Measurements from ENCODE around the gene CTNNA3. TPM values are rescaled to one million over a fixed set of nuclear protein-coding genes. Genes with fewer than 3 reads are reported as not detected.

Gene CTNNA3
- total RNA-seq, 1 donor from 2014 or later = 0.92 TPM

DNA sequence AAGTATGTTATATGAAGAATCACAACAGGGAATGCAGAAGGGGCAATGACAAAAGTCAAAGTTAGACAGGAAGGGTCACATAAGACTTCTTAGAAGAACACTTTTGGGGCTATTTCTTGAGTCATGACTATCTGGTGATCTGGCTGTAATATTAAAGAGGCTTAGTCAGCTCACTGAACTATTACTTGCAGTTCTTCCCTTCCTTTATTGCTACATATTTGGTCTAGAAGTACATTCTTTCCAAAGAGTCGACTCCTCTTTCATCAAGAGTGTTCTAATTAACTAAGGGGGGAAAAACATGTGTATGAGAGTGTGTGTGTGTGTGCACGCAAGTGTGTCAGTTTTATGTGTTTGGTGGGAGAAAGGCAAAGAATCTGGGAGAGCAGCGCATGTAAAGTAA, 1017.5 kb downstream of the CTNNA3 start:
- Mint-ChIP-seq H3K9me3 (ENCODE audit: low read depth) (no peaks in the 10 kb centered on the region), H3K4me1 (ENCODE audit: low read depth) (no peaks in the 10 kb centered on the region), H3K27me3 (ENCODE audit: low read depth) (no peaks in the 10 kb centered on the region), H3K36me3 (ENCODE audit: low read depth) (no peaks in the 10 kb centered on the region), H3K4me3 (ENCODE audit: unreplicated experiment) (no peak overlapping the region), H3K27ac (ENCODE audit: unreplicated experiment) (no peak overlapping the region)
- TF ChIP-seq CTCF (IDR thresholded peaks at IDR 0.05) = no peak
- DNase-seq (ENCODE audit: low spot score) = no peak

GRCh38 chr10:66673071-66673470, 1022.9 kb downstream of the CTNNA3 start:
- H3K9me3 Mint-ChIP-seq (ENCODE audit: low read depth) = no peaks in the 10 kb centered on the region
- DNase-seq (ENCODE audit: low spot score) = no peak
- H3K27ac Mint-ChIP-seq (ENCODE audit: unreplicated experiment) = no peak overlapping the region
- no peak overlapping the region for H3K4me3 Mint-ChIP-seq (ENCODE audit: unreplicated experiment)
- H3K27me3 Mint-ChIP-seq (ENCODE audit: low read depth) = no peaks in the 10 kb centered on the region
- TF ChIP-seq CTCF (IDR thresholded peaks at IDR 0.05) = no peak
- no peaks in the 10 kb centered on the region for H3K4me1 Mint-ChIP-seq (ENCODE audit: low read depth)
- H3K36me3 Mint-ChIP-seq (ENCODE audit: low read depth) = no peaks in the 10 kb centered on the region

DNA sequence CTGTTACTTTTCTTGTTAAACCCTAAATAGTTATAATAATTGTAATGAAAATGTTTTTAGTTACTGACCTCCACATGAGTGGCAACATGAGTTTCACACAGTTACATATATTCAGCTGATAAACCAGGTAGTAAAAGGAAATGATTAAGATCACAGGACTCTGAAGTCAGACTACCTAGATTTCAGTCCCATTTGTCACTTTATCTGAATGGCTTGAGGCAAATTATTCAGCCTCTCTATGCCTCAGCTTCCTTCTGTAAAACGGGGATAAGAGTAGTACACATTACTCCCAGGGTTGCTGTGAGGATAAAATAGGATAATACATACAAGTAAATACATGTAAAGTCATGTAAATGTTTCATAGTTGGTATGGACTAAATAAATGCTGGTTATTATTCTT, 1024.4 kb downstream of the CTNNA3 start:
- H3K27ac Mint-ChIP-seq (ENCODE audit: unreplicated experiment) = no peak overlapping the region
- H3K4me3 Mint-ChIP-seq (ENCODE audit: unreplicated experiment) = no peak overlapping the region
- H3K4me1 Mint-ChIP-seq (ENCODE audit: low read depth) = no peaks in the 10 kb centered on the region
- H3K36me3 Mint-ChIP-seq (ENCODE audit: low read depth) = no peaks in the 10 kb centered on the region
- no peaks in the 10 kb centered on the region for H3K9me3 Mint-ChIP-seq (ENCODE audit: low read depth)
- no peaks in the 10 kb centered on the region for H3K27me3 Mint-ChIP-seq (ENCODE audit: low read depth)
- TF ChIP-seq CTCF (IDR thresholded peaks at IDR 0.05) = no peak
- DNase-seq (ENCODE audit: low spot score) = no peak

GRCh38 chr10:66671064-66671463, 1024.9 kb downstream of the CTNNA3 start:
- Mint-ChIP-seq H3K4me3 (ENCODE audit: unreplicated experiment) (no peak overlapping the region), H3K27ac (ENCODE audit: unreplicated experiment) (no peak overlapping the region), H3K36me3 (ENCODE audit: low read depth) (no peaks in the 10 kb centered on the region), H3K9me3 (ENCODE audit: low read depth) (no peaks in the 10 kb centered on the region), H3K27me3 (ENCODE audit: low read depth) (no peaks in the 10 kb centered on the region), H3K4me1 (ENCODE audit: low read depth) (no peaks in the 10 kb centered on the region)
- DNase-seq (ENCODE audit: low spot score) = no peak
- no peak for TF ChIP-seq CTCF (IDR thresholded peaks at IDR 0.05)

DNA sequence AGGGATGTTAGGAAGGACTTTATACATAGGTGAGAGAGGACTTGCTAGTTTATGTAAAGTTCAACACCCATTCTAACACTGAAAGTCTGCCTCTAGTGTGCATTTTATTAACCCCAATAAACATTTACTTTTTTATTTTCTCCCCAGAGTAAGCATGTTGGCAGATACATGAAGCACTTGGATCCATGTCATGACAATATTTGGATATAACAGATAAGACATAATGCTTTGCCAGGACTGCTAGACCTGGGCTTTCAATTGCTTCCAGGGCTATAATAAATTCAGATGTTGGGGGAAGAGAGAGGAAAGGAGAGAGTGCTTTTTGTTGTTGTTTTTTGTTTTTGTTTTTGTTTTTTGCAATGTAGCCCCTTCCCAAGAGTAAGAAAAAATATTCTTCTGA, 1039.5 kb downstream of the CTNNA3 start:
- DNase-seq (ENCODE audit: low spot score) = no peak
- H3K4me1 Mint-ChIP-seq (ENCODE audit: low read depth) = peaks cover 3% of the 10 kb centered on the region
- H3K27ac Mint-ChIP-seq (ENCODE audit: unreplicated experiment) = no peak overlapping the region
- peaks cover 7% of the 10 kb centered on the region for H3K27me3 Mint-ChIP-seq (ENCODE audit: low read depth)
- TF ChIP-seq CTCF (IDR thresholded peaks at IDR 0.05) = no peak
- peaks cover 15% of the 10 kb centered on the region for H3K9me3 Mint-ChIP-seq (ENCODE audit: low read depth)
- no peak overlapping the region for H3K4me3 Mint-ChIP-seq (ENCODE audit: unreplicated experiment)
- H3K36me3 Mint-ChIP-seq (ENCODE audit: low read depth) = peaks cover 7% of the 10 kb centered on the region
